Activated CD8-positive, alpha-beta memory T cell treated with anti-CD3 and anti-CD28 coated beads, Interleukin-2, amount 50 U/mL, for 24 hours (primary cell): Measurements from ENCODE around the gene SCUBE2.
"Not testable (repeated sequence)": the region's sequence is repeated elsewhere in the genome, so short reads cannot be mapped to it uniquely, and the experiment has no call there.

Experiments
- DNase-seq: peaks from one replicate; pipeline ENCODE4 v3.0.0-alpha.2; 2020; ENCODE audit errors: extremely low read depth

The SCUBE2 gene

GRCh38 chr11:9008661-9009060 is 82.7 kb downstream of the SCUBE2 start:
- no peak for DNase-seq

GRCh38 chr11:9008011-9008550 is 83.3 kb downstream of the SCUBE2 start:
- no peak for DNase-seq

GRCh38 chr11:9005087-9005486 is 86.3 kb downstream of the SCUBE2 start:
- no peak for DNase-seq

- no peak for DNase-seq
Observed at GRCh38 chr11:9004183-9004926, 87.0 kb downstream of the SCUBE2 start.

GRCh38 chr11:9003573-9004182 is 87.7 kb downstream of the SCUBE2 start, which contains the start of gene NRIP3:
Gene NRIP3, minus strand, starts transcription at chr11:9004001. Its CDS starts 66 bp downstream, at chr11:9003935.
- DNase-seq: peak; percentile 33

- no peak for DNase-seq
Observed at GRCh38 chr11:9002920-9003572, 88.4 kb downstream of the SCUBE2 start.

GRCh38 chr11:9001736-9002135 is 89.7 kb downstream of the SCUBE2 start:
- peak; percentile 29 for DNase-seq

GRCh38 chr11:8998017-8998416 is 93.4 kb downstream of the SCUBE2 start:
- DNase-seq: no peak

GRCh38 chr11:8997451-8997850 is 93.9 kb downstream of the SCUBE2 start:
- DNase-seq: no peak

GRCh38 chr11:8989453-8989852 is 101.9 kb downstream of the SCUBE2 start:
- no peak for DNase-seq

GRCh38 chr11:8988329-8989234 is 102.8 kb downstream of the SCUBE2 start:
- DNase-seq: no peak

GRCh38 chr11:8987446-8987845 is 104.0 kb downstream of the SCUBE2 start:
- DNase-seq: no peak

GRCh38 chr11:8986772-8987171 is 104.6 kb downstream of the SCUBE2 start:
- not testable (repeated sequence) for DNase-seq

GRCh38 chr11:8985462-8985861 is 105.9 kb downstream of the SCUBE2 start:
- no peak for DNase-seq

GRCh38 chr11:8983552-8983951 is 107.8 kb downstream of the SCUBE2 start:
- no peak for DNase-seq

GRCh38 chr11:8980485-8980884 is 110.9 kb downstream of the SCUBE2 start:
- no peak for DNase-seq

- not testable (repeated sequence) for DNase-seq
Observed at GRCh38 chr11:8979365-8979764, 112.0 kb downstream of the SCUBE2 start.

GRCh38 chr11:8973121-8973520 is 118.3 kb downstream of the SCUBE2 start:
- DNase-seq: no peak

GRCh38 chr11:8971924-8972316 is 119.5 kb downstream of the SCUBE2 start:
- DNase-seq: no peak

- no peak for DNase-seq
Observed at GRCh38 chr11:8971196-8971923, 120.0 kb downstream of the SCUBE2 start.
